K562 (cell line): ENCODE measurements around the gene PTP4A2. TPM values are rescaled to one million over a fixed set of nuclear protein-coding genes. Genes with fewer than 3 reads are reported as not detected.

Experiments
- AFF4 ChIP-seq: sonication (generic); formaldehyde crosslinking; IDR thresholded peaks from 2 replicates; pipeline ENCODE4 v1.8.0; 2023; ENCODE audit warnings: mild to moderate bottlenecking, missing genetic modification reagents
- CXXC5 ChIP-seq: fragments of 250-450 bp; sonication (Bioruptor Pico); IDR thresholded peaks from 2 replicates; pipeline ENCODE4 v1.8.0; 2022; ENCODE audit warnings: inconsistent platforms, mild to moderate bottlenecking, moderate library complexity
- ELF1 ChIP-seq: fragments of 200-800 bp; sonication (Bioruptor generic); IDR thresholded peaks from 2 replicates; pipeline ENCODE4 v1.6.1; 2016; ENCODE audit warnings: missing genetic modification characterization, missing compliant biosample characterization
- ETV5 ChIP-seq: sonication (generic); formaldehyde crosslinking; IDR thresholded peaks from 2 replicates; pipeline ENCODE4 v1.4.0; 2020; ENCODE audit warnings: low read depth, mild to moderate bottlenecking, missing genetic modification reagents
- EZH2 ChIP-seq: IDR thresholded peaks from 2 replicates; pipeline ENCODE4 v1.6.1; 2012; ENCODE audit warnings: low read depth, mild to moderate bottlenecking, inconsistent platforms, low read length, borderline replicate concordance
- FOXM1 ChIP-seq, 2 experiments: fragments of 450-650 bp in 1 of 2; sonication (generic) in 1 of 2; formaldehyde crosslinking in 1 of 2; IDR thresholded peaks; 2 replicates each; pipeline versions ENCODE4 v1.6.1 to v1.9.0; 2017 to 2022; ENCODE audit warnings: low read depth in 2 of 2, mild to moderate bottlenecking in 2 of 2, missing genetic modification reagents in 1 of 2, moderate library complexity in 1 of 2
- GTF2B ChIP-seq: IDR thresholded peaks from 2 replicates; pipeline ENCODE4 v1.6.1; 2011; ENCODE audit not compliant: insufficient read length; ENCODE audit errors: extremely low read depth
- HMGXB4 ChIP-seq: sonication (generic); formaldehyde crosslinking; IDR thresholded peaks from 2 replicates; pipeline ENCODE4 v1.8.1; 2023; ENCODE audit warnings: mild to moderate bottlenecking, missing genetic modification reagents
- HSF4 ChIP-seq: fragments of 250-450 bp; sonication (Bioruptor Pico); IDR thresholded peaks from 2 replicates; pipeline ENCODE4 v2.1.2; 2022; ENCODE audit warnings: mild to moderate bottlenecking, moderate library complexity, borderline replicate concordance
- LCOR ChIP-seq: sonication (generic); formaldehyde crosslinking; IDR thresholded peaks from 2 replicates; pipeline ENCODE4 v1.8.0; 2022; ENCODE audit warnings: mild to moderate bottlenecking, missing genetic modification reagents
- MLLT1 ChIP-seq, 2 experiments: fragments of 450-650 bp; IDR thresholded peaks; 2 replicates each; pipeline ENCODE4 v1.6.1; 2016
- NFATC3 ChIP-seq: fragments of 450-650 bp; IDR thresholded peaks from 2 replicates; pipeline ENCODE4 v1.6.1; 2017; ENCODE audit warnings: mild to moderate bottlenecking
- SIN3B ChIP-seq: fragments of 450-650 bp; IDR thresholded peaks from 2 replicates; pipeline ENCODE4 v1.6.1; 2017; ENCODE audit warnings: low read depth, mild to moderate bottlenecking, moderate library complexity
- SMAD1 ChIP-seq: fragments of 150-350 bp; IDR thresholded peaks from 2 replicates; pipeline ENCODE4 v1.6.1; 2014; ENCODE audit warnings: low read length, low read depth; ENCODE audit not compliant: partially characterized antibody
- TFE3 ChIP-seq: fragments of 450-650 bp; formaldehyde crosslinking; IDR thresholded peaks from 2 replicates; pipeline ENCODE4 v1.4.0; 2020; ENCODE audit warnings: mild to moderate bottlenecking, mixed read lengths
- ZNF146 ChIP-seq: IDR thresholded peaks from one replicate; pipeline ENCODE4 v1.6.1; 2018; ENCODE audit warnings: missing compliant biosample characterization; ENCODE audit not compliant: unreplicated experiment
- polyA plus RNA-seq, 8 experiments: library from polyadenylated mRNA; depleted of rRNA in 4 of 8; stranded (reverse) in 5 of 8; unstranded in 3 of 8; fragments of >200 nt; fragmentation: Nextera tagmentation in 2 of 8; fragmentation: Illumina TruSeq in 1 of 8; extraction: Ambion mirVana in 2 of 8; extraction: Trizol in 1 of 8; gene quantifications; 2 replicates each; pipeline versions ENCODE4 v1.2.1 to v1.2.3, GENCODE V29; 2011 to 2014; ENCODE audit warnings: inconsistent platforms in 1 of 8, missing spikeins in 1 of 8
- total RNA-seq, 7 experiments: library from RNA; depleted of rRNA in 6 of 7; stranded (reverse); fragments of >200 nt in 6 of 7; fragmentation: Illumina TruSeq in 2 of 7; extraction: Trizol in 2 of 7; gene quantifications; 2 replicates each; pipeline versions ENCODE4 v1.2.1 to v1.2.3, GENCODE V29; 2011 to 2021; ENCODE audit warnings: low replicate concordance in 1 of 7

Gene PTP4A2
- total and polyA plus RNA-seq, 9 of the 15 experiments (the other 6 are each of a cell fraction or from before 2014, with no cell fraction given) = 197 to 870 (median 480) TPM

GRCh38 chr1:31938184-31938975 is at the start of gene PTP4A2 (continued):
- TF ChIP-seq CXXC5 (CRISPR knock-in tag) = peak; percentile 99
- TF ChIP-seq GTF2B = no peak
- peak; percentile 73 for TF ChIP-seq ETV5 (CRISPR knock-in tag)
- no peak; the same call in 1 of the 2 replicates for TF ChIP-seq HMGXB4
- peak; percentile 92 for TF ChIP-seq AFF4 (CRISPR knock-in tag)
- TF ChIP-seq HSF4 (CRISPR knock-in tag) = 0 out of 2 replicates have a peak, but pooled peaks have one; percentile 50
- TF ChIP-seq SMAD1 = peak; percentile 48
- TF ChIP-seq MLLT1 (IDR thresholded peaks at IDR 0.05) = peak in 1 of 2 experiments; percentile 41; a peak in 1 of 4 replicates
- no peak for TF ChIP-seq TFE3 (CRISPR knock-in tag)
- no peak for TF ChIP-seq EZH2
- TF ChIP-seq SIN3B = peak; percentile 79
- TF ChIP-seq ELF1 (tag) = peak; percentile 75
- peak; percentile 37 for TF ChIP-seq ZNF146 (CRISPR knock-in tag)
- peak; percentile 93 for TF ChIP-seq LCOR
- TF ChIP-seq NFATC3 = no peak
- no peak for TF ChIP-seq FOXM1 (IDR thresholded peaks at IDR 0.05; ENCODE audit: low read depth)
- TF ChIP-seq FOXM1 (CRISPR knock-in tag; IDR thresholded peaks at IDR 0.05; ENCODE audit: low read depth) = peak; percentile 84
